Measurements from ENCODE around the gene CEACAM5. TPM values are rescaled to one million over a fixed set of nuclear protein-coding genes. Genes with fewer than 3 reads are reported as not detected.
"Not testable (repeated sequence)": the region's sequence is repeated elsewhere in the genome, so short reads cannot be mapped to it uniquely, and the experiment has no call there.

Gene CEACAM5
- total RNA-seq, 2 donors from 2014 or later = 4,350 to 5,481 TPM

DNA sequence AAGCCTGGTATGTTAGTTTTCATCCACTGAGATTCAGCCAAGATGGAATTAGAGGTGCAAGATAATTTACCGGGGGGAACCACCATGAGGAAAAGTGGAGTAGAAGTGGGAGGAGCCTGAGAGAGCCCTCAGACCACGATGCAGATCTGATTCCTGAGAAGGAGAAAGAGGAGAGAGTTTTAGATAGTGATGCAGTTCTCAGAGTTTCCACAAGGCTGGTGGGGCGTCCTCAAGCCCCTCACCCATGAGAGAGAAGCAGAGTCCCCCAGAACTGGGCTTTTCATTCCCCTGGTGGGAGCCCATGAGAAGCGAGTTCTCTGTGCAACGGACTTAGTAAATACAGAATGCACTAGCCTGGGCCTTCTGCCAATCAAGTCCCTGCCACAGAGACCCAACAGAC is 18.1 kb downstream of the CEACAM5 start:
- intact Hi-C loops (cut with DNase I, micrococcal nuclease) = no loop called here
- DNase-seq = no peak
- no peak for ATAC-seq

DNA sequence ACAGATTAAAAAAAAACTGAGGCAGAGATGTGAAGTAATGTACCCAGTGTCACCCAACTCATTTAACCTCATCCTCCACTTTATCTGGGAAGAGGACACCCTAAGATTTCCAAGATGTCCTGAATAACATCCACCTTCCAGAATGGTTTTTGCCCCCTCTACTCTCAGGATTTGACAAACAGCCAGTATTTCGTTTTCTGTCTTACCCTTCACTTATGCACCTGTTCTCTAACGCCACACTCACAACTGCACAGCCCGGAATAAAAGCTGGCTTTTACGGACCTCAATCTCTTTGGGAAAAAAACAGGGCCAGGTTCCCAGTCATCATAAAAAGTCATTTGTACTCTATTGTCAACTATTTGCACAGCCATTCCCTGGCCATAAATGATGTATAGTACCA is 25.7 kb downstream of the CEACAM5 start:
- ATAC-seq (no peak), DNase-seq (peak in 1 of 2 donors; percentile 38)
- intact Hi-C loops (cut with DNase I, micrococcal nuclease) = no loop called here

DNA sequence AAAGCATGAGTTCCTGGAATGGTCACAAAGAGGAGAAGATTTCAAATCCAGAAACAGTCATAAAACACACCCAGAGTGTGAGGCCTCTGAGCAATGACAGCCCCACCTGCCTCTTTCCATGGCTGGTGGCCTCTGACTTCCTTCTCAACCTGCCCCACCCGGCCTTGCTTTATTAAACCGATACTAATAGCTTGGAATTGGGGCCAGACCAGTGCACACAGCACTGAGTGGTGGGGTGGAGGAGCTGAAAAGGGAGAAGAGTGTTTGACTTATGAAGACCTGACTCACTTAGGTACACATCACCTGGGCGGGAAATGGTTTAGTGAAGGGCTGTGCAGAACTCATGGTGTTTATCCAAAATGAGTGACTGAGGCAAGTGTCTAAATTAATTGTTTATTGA is 26.2 kb downstream of the CEACAM5 start:
- intact Hi-C loops (cut with DNase I, micrococcal nuclease) = no loop called here
- DNase-seq (peak; percentile 74 to 90), ATAC-seq (peak; percentile 75)

DNA sequence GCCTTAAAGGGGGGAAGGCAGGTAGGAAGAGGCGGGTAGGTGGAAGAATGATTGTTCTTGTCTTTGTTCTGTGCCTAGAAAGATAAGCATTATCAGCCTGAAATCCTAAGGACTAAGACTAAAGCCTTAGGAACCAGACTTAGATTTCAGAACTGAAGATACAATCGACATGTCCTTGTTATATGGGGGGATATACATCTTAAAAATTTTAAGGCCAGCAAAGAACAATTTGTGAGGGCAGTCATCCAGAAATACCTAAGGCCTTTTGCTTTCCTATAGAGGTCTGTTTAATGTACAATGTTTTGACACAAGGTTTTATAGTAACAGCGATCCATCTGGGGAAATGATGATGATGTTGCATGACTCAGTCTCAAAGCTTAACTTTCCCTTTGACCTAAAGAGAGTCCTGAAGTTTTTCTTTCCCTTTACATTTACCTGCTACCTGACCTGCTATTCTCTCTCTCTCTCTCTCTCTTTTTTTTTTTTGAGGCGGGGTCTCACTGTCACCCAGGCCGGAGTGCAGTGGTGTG is 26.7 kb downstream of the CEACAM5 start:
- ATAC-seq = peak; percentile 57
- DNase-seq = no peak
- intact Hi-C loops (cut with DNase I, micrococcal nuclease) = no loop called here

DNA sequence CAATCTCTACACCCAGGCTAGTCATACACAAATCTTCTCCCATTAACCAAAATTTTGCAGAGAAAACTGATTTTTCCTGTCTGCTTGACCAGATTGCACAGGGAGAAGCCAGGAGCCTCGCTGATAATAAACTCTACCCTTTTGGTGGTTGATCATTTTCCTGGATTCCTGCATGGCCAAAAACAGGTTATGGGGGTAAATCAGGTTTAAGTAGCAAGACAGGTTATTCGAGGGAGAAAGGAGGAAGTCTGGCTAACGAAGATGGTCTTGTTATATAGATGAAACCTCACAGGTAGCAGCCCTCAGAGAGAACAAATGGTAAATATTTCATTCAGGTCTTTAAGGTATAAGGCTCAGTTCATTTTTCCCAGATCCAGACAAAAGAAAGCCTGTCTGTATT is 30.9 kb downstream of the CEACAM5 start:
- intact Hi-C loops (cut with DNase I, micrococcal nuclease) = no loop called here
- DNase-seq (no peak), ATAC-seq (no peak)

DNA sequence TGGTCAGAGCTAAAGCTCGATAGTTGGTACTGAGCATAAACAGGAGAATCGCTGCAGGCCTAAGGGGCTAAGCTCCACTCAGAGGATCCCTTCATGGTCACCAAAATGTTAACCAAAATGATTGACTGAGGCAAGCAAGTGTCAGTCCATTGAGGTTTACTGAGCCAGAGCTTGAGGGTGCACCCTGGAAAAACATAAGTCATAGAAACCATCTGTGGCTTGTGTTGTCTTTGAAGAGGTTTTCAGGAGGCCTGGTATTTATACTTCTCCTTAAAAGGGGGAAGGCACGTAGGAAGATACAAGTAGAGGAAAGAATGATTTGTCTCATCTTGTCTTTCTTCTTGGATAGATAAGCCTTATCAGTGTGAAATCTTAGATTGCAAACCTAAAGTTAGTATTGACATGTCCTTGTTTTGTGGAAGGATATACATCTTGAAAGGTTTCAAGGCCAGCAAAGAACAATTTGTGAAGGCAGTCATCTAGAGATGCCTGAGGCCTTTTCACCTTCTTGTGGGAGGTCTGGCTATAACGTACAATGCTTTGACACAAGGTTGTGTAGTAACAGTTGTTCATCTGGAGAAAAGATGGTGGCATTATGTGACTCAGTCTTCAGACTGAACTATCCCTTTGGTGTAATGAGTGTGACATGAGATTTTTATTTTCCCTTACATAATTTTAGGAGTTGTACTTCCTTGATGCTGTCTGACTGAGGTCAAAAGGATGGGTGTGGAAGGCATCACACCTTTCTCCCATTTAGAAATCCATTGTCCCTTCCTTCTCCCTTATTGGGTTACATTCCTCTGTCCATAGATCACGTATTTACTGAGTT is 32.2 kb downstream of the CEACAM5 start:
- peak; percentile 68 for ATAC-seq

DNA sequence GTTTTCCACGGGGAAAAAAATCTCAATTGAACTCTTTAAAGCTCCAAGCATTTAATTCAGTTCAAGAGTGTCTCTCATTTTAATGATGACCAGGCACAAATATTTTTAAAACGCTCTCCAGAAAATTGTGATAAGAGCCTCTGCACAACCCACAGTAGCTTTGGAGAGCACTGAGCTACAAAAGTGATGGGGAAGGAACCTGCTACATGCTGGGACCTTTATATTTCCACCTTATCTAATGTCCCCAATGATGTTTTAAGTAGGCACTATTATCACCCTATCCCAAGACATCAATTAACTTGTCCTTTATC is 32.8 kb downstream of the CEACAM5 start:
- ATAC-seq (no peak), DNase-seq (no peak)
- intact Hi-C loops (cut with DNase I, micrococcal nuclease) = no loop called here

More for the DNA sequence above, 32.2 kb downstream of the CEACAM5 start:
- DNase-seq = no peak
- intact Hi-C loops (cut with DNase I, micrococcal nuclease) = no loop called here

DNA sequence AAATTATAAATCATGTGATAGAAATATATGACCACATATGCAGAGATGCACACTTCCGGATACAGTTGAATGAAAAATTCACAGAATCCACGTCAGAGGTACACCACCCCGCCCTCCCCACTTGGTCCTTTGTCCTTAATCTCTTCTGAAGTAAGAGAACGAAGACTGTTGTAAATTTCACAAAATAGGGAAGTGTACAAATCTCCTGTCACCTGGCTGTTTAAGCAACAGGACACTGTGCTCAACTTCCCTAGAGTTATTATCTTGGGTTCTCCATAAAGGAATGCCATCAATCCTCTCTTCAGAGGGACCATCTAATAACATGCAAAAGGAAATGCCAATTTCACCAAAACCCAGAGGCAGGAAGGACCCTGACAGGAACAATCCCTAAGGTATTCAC is 36.4 kb downstream of the CEACAM5 start:
- peak; percentile 75 to 84 for DNase-seq
- ATAC-seq = peak; percentile 70
- intact Hi-C loops (cut with DNase I, micrococcal nuclease) = no loop called here

DNA sequence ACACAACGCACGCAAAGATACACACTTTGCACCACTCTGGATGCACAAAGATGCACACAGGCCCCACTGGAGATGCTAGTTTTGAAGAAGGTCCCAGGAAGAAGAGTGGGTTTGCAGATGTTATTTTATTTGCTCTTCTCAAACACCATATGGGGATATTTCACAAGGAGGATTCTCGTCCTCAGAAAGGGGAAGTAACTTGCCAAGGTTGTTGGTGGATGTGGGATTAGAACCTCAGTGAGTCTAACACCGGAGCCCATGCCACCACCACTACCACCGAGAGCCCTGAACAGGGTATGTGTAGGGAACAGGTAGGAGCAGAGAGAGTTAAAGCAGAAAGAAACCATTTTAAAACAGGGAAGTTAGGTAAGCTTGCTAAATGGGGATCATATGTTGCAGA is 37.3 kb downstream of the CEACAM5 start:
- ATAC-seq (no peak), DNase-seq (no peak)
- intact Hi-C loops (cut with DNase I, micrococcal nuclease) = no loop called here

DNA sequence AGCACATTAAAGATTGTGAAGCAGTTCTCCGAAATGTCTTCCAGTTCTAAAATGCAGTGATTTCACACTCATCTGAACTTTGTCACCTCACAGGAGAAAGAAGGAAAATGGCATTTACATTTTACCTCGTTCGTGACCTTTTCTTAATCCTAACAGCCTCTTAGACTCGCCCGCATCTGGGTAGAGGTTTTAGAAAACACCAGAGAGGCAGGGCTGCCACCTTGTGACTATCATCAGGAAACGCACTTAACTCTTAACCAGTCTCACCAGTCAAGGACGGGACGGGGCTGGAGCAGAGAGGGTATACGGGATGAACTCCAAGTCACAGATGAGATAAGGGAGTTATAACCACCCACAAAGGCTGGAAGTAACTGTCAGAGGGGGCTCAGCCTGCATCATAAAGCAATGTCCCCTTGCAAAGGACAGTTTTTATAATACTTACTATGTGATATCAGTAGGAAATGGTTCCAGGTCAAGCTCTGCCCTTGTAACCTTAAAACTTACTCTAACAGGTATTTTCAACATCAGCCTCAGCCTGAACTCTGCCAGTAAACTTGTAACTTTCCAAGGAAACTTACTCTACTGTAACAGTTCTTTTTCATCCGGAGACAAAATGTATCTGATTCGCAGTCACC is 38.3 kb downstream of the CEACAM5 start:
- ATAC-seq = peak; percentile 65
- peak; percentile 72 to 77 for DNase-seq
- intact Hi-C loops (cut with DNase I, micrococcal nuclease) = no loop called here

DNA sequence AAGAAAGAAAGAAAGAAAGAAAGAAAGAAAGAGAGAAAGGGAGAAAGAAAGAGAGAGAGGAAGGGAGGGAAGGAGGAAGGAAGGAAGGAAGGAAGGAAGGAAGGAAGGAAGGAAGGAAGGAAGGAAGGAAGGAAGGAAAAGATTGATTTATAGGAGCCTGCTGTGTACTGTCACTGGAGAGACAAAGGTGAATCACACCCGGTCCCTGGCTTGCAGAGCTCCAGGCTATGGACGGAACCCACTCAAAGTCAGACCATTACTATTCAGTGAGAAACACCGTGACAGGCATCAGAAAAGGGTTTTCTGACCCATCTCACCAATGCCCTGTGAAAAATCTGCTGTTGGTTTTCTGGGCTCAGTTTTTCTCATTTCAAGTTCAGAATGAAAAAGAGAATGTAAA is 39.6 kb downstream of the CEACAM5 start:
- ATAC-seq (no peak), DNase-seq (no peak)
- intact Hi-C loops (cut with DNase I, micrococcal nuclease) = no loop called here

DNA sequence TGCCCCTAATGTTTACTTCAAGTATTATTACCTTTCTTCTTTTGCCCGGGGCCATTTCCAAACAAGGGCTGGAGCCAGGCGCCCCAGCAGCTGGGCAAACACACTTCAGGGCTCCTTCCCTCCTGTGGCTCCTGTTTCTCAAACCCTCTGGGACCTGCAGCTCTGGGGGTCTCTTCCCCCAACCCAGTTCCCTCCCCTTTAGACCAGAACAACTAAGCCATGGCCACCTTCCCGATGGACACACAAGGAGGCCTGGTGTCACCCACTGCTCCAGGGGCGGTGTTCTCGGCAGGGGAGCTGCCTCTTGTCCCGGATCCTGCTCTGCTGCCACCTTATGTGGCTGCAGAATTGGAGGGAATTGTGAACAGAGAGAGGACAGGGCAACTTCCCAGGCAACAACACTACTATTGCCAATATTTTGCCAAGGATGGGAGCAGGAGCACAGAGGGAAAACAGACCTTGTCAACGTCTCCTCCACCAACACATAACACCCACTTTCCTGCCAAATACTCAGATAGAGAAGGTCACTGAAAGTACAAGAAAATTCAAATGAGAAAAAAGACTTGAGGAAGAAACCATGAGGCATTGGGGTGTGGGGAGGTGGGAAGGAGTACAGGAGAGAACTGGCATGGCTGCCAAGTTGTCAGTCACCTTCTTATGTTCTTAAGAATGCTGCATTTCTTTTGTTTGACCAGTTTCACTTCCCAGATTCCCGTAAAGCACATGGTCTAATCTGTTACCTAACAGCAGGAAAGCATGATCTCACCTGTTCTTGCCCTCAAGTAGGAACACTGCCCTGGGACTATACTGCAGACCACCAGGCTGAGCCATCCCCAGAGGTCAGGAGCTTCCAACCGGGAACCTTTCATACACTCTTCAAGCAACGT is 42.1 kb downstream of the CEACAM5 start:
- DNase-seq; intact Hi-C loops (cut with DNase I, micrococcal nuclease); ATAC-seq: not testable (repeated sequence)

DNA sequence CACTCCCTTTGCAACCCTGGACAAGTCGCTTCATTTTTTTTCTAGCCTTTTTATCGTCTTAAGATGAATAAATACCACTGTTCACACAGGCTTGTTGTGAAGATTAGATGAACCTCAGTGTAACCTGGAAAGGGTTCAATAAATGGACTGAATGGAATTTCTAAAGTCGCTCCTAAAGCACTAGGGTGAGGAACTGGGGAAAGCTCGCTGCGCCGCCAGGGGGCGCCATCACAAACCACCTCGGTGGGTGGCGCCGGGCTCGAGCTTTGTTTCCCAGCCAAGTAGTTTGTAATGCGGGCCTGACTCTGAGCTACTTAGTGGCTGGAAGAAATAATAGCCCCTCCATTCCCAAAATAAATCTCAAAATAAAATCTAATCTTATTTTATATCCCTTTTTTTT is 44.7 kb downstream of the CEACAM5 start:
- intact Hi-C loops (cut with DNase I, micrococcal nuclease) = no loop called here
- DNase-seq (peak in 1 of 2 donors; percentile 86), ATAC-seq (peak; percentile 59)

DNA sequence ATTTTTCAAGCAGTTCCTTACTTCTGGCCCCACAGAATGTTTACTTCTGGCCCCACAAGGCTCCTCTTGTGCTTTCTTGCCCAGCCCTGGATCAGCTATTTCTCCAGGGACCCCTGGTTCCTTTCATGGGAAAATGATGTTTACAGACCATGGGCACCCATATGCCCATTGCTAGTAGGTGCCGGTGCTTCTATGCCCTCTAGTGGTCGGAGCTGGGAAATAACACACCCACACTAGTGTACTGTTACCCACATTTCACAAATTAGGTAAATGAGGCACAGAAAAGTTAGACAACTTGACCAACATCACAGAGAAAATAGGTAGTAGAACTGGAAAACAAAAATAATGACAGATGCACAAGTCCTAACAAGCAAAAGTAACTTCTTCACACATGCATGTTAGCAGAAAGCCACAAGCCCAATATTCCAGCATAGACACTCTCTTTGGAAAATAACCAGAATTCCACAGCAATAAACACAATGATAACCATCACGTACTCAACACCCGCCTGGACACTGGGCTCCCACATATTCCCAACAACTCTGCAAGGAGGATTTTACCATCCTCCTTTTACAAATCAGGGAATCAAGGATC is 45.6 kb downstream of the CEACAM5 start:
- peak; percentile 58 for ATAC-seq
- peak; percentile 67 to 78 for DNase-seq
- intact Hi-C loops (cut with DNase I, micrococcal nuclease) = no loop called here

DNA sequence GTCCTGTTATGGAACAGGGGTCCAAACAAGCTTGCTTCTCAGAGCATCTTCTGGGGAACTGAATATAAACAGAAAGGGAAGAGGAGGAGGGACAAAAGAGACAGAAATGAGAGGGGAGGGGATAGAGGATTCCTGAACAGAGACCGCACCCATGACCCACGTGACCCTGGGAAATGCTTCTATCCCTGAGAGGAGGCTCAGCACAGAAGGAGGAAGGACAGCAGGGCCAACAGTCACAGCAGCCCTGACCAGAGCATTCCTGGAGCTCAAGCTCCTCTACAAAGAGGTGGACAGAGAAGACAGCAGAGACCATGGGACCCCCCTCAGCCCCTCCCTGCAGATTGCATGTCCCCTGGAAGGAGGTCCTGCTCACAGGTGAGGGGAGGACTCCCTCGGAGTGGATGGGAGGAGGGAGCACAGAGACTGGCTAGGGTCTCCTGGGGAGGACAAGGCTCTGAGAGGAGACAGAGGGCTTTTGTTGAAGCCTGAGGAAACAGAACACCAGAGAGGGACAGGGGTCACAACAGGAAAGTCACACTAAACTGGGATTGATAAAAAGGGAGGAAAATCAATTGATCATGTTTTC is 47.0 kb downstream of the CEACAM5 start, which contains the start of gene CEACAM6:
Gene CEACAM6 (plus strand): TSS at position 203 of the 586 bp plus-strand sequence. CDS start 109 bp downstream, at position 312.
- ATAC-seq (peak; percentile 73), DNase-seq (peak; percentile 74 to 77)
- intact Hi-C loops (cut with DNase I, micrococcal nuclease) = no loop called here

DNA sequence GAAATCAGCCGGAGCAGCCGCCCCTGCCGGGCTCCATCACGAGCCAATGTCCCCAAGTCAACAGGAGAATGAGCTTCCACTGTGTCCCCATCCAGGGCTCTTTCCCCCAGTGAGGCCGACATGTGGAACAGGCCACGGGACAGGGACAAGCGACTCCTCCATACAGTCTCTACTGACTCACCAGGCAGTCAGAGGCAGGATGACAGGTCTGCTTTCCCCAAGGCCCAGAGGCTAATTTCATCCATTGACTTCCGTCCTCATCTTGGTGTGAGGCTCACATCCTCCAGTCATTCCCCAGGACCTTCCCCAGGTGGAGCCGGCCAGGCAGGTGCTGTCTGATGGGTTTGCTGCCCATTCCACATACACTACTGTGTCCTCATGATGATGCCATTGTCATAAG is 50.4 kb downstream of the CEACAM5 start:
- intact Hi-C loops (cut with DNase I, micrococcal nuclease) = no loop called here
- DNase-seq (no peak), ATAC-seq (no peak)

DNA sequence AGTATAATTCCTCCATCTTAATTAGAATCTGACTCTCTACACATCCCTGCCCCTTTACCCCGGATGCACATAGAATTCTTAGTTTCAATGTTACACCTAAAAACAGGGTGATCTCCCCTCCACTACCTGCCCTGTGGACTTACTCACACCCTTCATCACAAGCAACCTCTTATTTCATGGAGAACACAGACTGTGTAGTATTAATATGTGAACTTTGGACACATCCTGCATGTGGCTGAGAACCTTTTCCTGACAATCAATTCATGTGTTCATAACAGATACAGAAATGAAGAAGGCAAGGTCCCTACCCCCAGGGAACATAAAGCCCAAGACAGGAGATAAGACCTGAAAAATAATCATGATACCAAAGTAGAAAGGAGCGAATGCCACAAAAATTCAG is 58.7 kb downstream of the CEACAM5 start:
- intact Hi-C loops (cut with DNase I, micrococcal nuclease) = no loop called here
- ATAC-seq (peak; percentile 69), DNase-seq (no peak)

DNA sequence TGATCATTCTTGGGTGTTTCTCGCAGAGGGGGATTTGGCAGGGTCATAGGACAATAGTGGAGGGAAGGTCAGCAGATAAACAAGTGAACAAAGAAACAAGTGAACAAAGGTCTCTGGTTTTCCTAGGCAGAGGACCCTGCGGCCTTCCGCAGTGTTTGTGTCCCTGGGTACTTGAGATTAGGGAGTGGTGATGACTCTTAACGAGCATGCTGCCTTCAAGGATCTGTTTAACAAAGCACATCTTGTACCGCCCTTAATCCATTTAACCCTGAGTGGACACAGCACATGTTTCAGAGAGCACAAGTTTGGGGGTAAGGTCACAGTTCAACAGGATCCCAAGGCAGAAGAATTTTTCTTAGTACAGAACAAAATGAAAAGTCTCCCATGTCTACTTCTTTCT is 59.7 kb downstream of the CEACAM5 start:
- intact Hi-C loops (cut with DNase I, micrococcal nuclease); ATAC-seq; DNase-seq: not testable (repeated sequence)

All from left colon (tissue), 2 donors.